SK-N-SH (cell line): ENCODE measurements around the gene KBTBD13. TPM values are rescaled to one million over a fixed set of nuclear protein-coding genes. Genes with fewer than 3 reads are reported as not detected.

ENCODE experiments used
- CTCF ChIA-PET: fragments of 300-600, 350-600 bp; formaldehyde crosslinking; extraction: SDS; loops from one replicate; lab custom pipeline; 2021; lab: Yijun Ruan, JAX
- POLR2A ChIA-PET: fragments of 350-600 bp; sonication (Branson Sonifier 250); formaldehyde crosslinking; extraction: SDS; loops from one replicate; lab custom pipeline; 2020; ENCODE audit warnings: antibody characterized with exemption, inconsistent platforms; lab: Yijun Ruan, JAX
- DNase-seq: peaks from one replicate; pipeline ENCODE4 v3.0.0; 2012
- H2AFZ ChIP-seq: fragments of 200-600 bp; sonication (generic); 2 replicates; pipeline ENCODE4 v1.8.1; 2016; ENCODE audit warnings: antibody characterized with exemption, mild to moderate bottlenecking, low read depth
- H3F3A ChIP-seq: fragments of 200-600 bp; sonication (generic); replicated peaks from 2 replicates; pipeline ENCODE3; 2016; ENCODE audit warnings: antibody characterized with exemption, mild to moderate bottlenecking; ENCODE audit not compliant: insufficient read depth
- H3K27ac ChIP-seq, 2 experiments: fragments of 200-500 bp in 1 of 2; fragments of 200-600 bp in 1 of 2; sonication (Bioruptor generic) in 1 of 2; sonication (generic), shearing (Covaris generic) in 1 of 2; 2 replicates each; pipeline versions ENCODE4 v1.5.1 to v1.6.1; 2014 to 2016; ENCODE audit warnings: low read depth in 2 of 2, inconsistent platforms in 1 of 2, low read length in 1 of 2, mild to moderate bottlenecking in 1 of 2, mixed read lengths in 1 of 2
- H3K27me3 ChIP-seq: fragments of 200-600 bp; sonication (generic), shearing (Covaris generic); 2 replicates; pipeline ENCODE4 v1.6.1; 2016; ENCODE audit warnings: mixed run types; ENCODE audit not compliant: insufficient read depth
- H3K36me3 ChIP-seq, 2 experiments: fragments of 200-500 bp in 1 of 2; fragments of 200-600 bp in 1 of 2; sonication (Bioruptor generic) in 1 of 2; sonication (generic) in 1 of 2; replicated peaks in 1 of 2; 2 replicates each; pipeline versions ENCODE3 to v1.5.1; 2014 to 2016; ENCODE audit warnings: low read length in 1 of 2, mild to moderate bottlenecking in 1 of 2; ENCODE audit not compliant: insufficient read depth in 2 of 2, control insufficient read depth in 1 of 2
- H3K4me1 ChIP-seq, 2 experiments: fragments of 200-500 bp in 1 of 2; fragments of 200-600 bp in 1 of 2; sonication (Bioruptor generic) in 1 of 2; sonication (generic), shearing (Covaris generic) in 1 of 2; 2 replicates each; pipeline versions ENCODE4 v1.5.1 to v1.6.1; 2014 to 2016; ENCODE audit warnings: low read depth in 1 of 2, low read length in 1 of 2, mixed run types in 1 of 2; ENCODE audit not compliant: insufficient read depth in 2 of 2, control insufficient read depth in 1 of 2
- H3K4me2 ChIP-seq: fragments of 200-600 bp; sonication (generic), shearing (Covaris generic); 2 replicates; pipeline ENCODE4 v1.6.1; 2017; ENCODE audit warnings: mixed run types
- H3K4me3 ChIP-seq, 2 experiments: fragments of 200-500 bp in 1 of 2; fragments of 200-600 bp in 1 of 2; sonication (Bioruptor generic) in 1 of 2; sonication (generic), shearing (Covaris generic) in 1 of 2; 2 replicates each; pipeline versions ENCODE4 v1.5.1 to v1.8.1; 2014 to 2016; ENCODE audit warnings: low read depth in 2 of 2, inconsistent platforms in 1 of 2, low read length in 1 of 2, mild to moderate bottlenecking in 1 of 2, mixed read lengths in 1 of 2, moderate library complexity in 1 of 2
- H3K79me2 ChIP-seq: fragments of 200-600 bp; sonication (generic); 2 replicates; pipeline ENCODE4 v1.8.1; 2017; ENCODE audit warnings: mild to moderate bottlenecking; ENCODE audit not compliant: insufficient read depth
- H3K9ac ChIP-seq: fragments of 200-600 bp; sonication (generic); 2 replicates; pipeline ENCODE4 v1.6.1; 2017; ENCODE audit warnings: mixed run types
- H3K9me2 ChIP-seq: fragments of 200-600 bp; sonication (generic); 2 replicates; pipeline ENCODE4 v1.6.1; 2017; ENCODE audit warnings: mixed run types
- H3K9me3 ChIP-seq: fragments of 200-600 bp; sonication (generic); 2 replicates; pipeline ENCODE4 v1.6.1; 2017; ENCODE audit warnings: mixed run types, mild to moderate bottlenecking, moderate library complexity
- H4K20me1 ChIP-seq: fragments of 200-600 bp; sonication (generic); 2 replicates; pipeline ENCODE4 v1.6.1; 2017; ENCODE audit warnings: mild to moderate bottlenecking, mixed run types; ENCODE audit not compliant: insufficient read depth
- ELF1 ChIP-seq: IDR thresholded peaks from 2 replicates; pipeline ENCODE4 v1.4.0; 2012
- EZH2phosphoT487 ChIP-seq: fragments of 200-600 bp; sonication (generic); IDR thresholded peaks from 2 replicates; pipeline ENCODE4 v1.6.1; 2017; ENCODE audit warnings: low read depth, mixed run types, mild to moderate bottlenecking, antibody characterized with exemption, moderate library complexity, borderline replicate concordance
- FOSL2 ChIP-seq: IDR thresholded peaks from 2 replicates; pipeline ENCODE4 v1.4.0; 2012; ENCODE audit warnings: low read depth, mild to moderate bottlenecking, moderate library complexity, borderline replicate concordance
- FOXJ3 ChIP-seq: sonication (generic); formaldehyde crosslinking; IDR thresholded peaks from 2 replicates; pipeline ENCODE4 v1.5.1; 2020; ENCODE audit warnings: mild to moderate bottlenecking, missing genetic modification reagents
- FOXM1 ChIP-seq: IDR thresholded peaks from 2 replicates; pipeline ENCODE4 v1.4.0; 2012; ENCODE audit warnings: low read depth, mild to moderate bottlenecking
- GATA2 ChIP-seq: sonication (generic); formaldehyde crosslinking; IDR thresholded peaks from 2 replicates; pipeline ENCODE4 v1.5.0; 2020; ENCODE audit warnings: mild to moderate bottlenecking, missing genetic modification reagents
- RFX5 ChIP-seq: IDR thresholded peaks from 2 replicates; pipeline ENCODE4 v1.6.1; 2012; ENCODE audit warnings: mild to moderate bottlenecking, improper control_type of control experiment, low read length
- TCF12 ChIP-seq: IDR thresholded peaks from 2 replicates; pipeline ENCODE4 v1.4.0; 2012
- TEAD4 ChIP-seq: IDR thresholded peaks from 2 replicates; pipeline ENCODE4 v1.4.0; 2012; ENCODE audit warnings: mild to moderate bottlenecking, borderline replicate concordance; ENCODE audit not compliant: insufficient read depth
- YY1 ChIP-seq: IDR thresholded peaks from 2 replicates; pipeline ENCODE4 v1.4.0; 2012; ENCODE audit warnings: low read depth, mild to moderate bottlenecking
- WGBS: methylation state at CpG from one replicate; pipeline ENCODE4 v1.1.6; 2017; ENCODE audit warnings: low lambda C conversion rate; 5-methylcytosine and 5-hydroxymethylcytosine counted together
- polyA plus RNA-seq, 3 experiments: library from polyadenylated mRNA; depleted of rRNA; stranded (reverse); fragments of >200 nt; gene quantifications; 2 replicates each; pipeline ENCODE4 v1.2.3, GENCODE V29; 2012
- TF ChIP-seq, protein P1 (sequence below): IDR thresholded peaks from 2 replicates; pipeline ENCODE4; 2012
- TF ChIP-seq, protein P2 (sequence below): IDR thresholded peaks from 2 replicates; pipeline ENCODE4 v1.4.0; 2012; ENCODE audit warnings: low read depth
- TF ChIP-seq, protein P3 (sequence below): IDR thresholded peaks from 2 replicates; pipeline ENCODE4 v1.4.0; 2012; ENCODE audit warnings: low read depth, borderline replicate concordance
- TF ChIP-seq, protein P4 (sequence below): IDR thresholded peaks from 2 replicates; pipeline ENCODE4 v1.6.1; 2012; ENCODE audit warnings: mild to moderate bottlenecking, low read depth, low read length, moderate library complexity

The KBTBD13 gene
- polyA plus RNA-seq, 1 of the 3 experiments (the other 2 are of a cell fraction): not detected

DNA sequence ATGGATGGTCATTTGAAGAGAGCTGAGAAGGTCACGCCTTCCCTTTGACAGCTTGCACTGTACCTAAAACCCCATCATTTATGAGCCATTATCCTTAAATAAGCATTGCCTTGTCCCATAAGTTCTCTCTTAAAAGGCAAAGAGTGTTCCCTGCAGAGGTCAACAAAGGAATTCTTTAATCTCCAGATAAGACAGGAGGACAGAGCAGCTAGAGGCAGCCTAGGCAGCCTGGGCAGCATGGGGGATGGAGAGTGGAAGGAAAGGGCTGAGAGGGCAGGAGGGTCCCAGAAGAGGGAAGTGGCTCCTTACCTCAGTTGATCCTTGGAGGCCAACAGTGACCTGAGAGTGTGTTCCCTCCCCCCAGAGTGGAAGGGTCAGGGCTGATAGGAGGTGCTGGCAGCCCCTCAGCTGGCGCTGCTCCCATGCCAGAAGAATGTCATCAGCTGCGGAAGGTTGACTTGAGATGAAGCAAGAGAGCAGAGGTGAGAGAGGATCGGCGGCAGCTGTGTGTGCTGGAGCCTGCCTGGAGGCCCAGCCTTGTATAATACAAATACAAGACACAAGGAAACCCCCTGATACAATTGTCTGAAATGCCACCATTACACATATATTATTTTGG is 12.8 kb downstream of the KBTBD13 start:
- Histone ChIP-seq H3K9ac (no peak overlapping the region), H3K4me1 (peaks cover 0 to 32% of the 10 kb centered on the region in 2 experiments; a peak in 1 of 4 replicates), H3F3A (no peaks in the 10 kb centered on the region), H3K4me2 (no peak overlapping the region), H3K9me3 (no peaks in the 10 kb centered on the region), H3K27ac (no peak overlapping the region), H3K79me2 (no peaks in the 10 kb centered on the region), H4K20me1 (no peaks in the 10 kb centered on the region), H3K4me3 (no peak overlapping the region), H3K27me3 (no peaks in the 10 kb centered on the region), H3K36me3 (peaks cover 0 to 7% of the 10 kb centered on the region in 2 experiments), H3K9me2 (no peaks in the 10 kb centered on the region), H2AFZ (no peak overlapping the region)
- POLR2A ChIA-PET: no interaction called here
- CTCF ChIA-PET: interaction anchor here (8.1 kb wide), 1 partner anchor 13 kb away, joined by 56 read pairs; no protein-coding TSS in a partner anchor
- DNase-seq: no peak
- 92% methylated on average over 4 of the region's 5 CpGs for WGBS
- TF ChIP-seq RFX5 (no peak), ELF1 (no peak), FOXJ3 (CRISPR knock-in tag) (no peak), YY1 (no peak), FOSL2 (no peak), TEAD4 (no peak), FOXM1 (no peak), EZH2phosphoT487 (no peak), TCF12 (no peak), GATA2 (CRISPR knock-in tag) (no peak)
- TF ChIP-seq, protein P1, sequence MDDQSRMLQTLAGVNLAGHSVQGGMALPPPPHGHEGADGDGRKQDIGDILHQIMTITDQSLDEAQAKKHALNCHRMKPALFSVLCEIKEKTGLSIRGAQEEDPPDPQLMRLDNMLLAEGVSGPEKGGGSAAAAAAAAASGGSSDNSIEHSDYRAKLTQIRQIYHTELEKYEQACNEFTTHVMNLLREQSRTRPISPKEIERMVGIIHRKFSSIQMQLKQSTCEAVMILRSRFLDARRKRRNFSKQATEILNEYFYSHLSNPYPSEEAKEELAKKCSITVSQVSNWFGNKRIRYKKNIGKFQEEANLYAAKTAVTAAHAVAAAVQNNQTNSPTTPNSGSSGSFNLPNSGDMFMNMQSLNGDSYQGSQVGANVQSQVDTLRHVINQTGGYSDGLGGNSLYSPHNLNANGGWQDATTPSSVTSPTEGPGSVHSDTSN: no peak
- TF ChIP-seq, protein P2, sequence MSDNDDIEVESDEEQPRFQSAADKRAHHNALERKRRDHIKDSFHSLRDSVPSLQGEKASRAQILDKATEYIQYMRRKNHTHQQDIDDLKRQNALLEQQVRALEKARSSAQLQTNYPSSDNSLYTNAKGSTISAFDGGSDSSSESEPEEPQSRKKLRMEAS: no peak
- TF ChIP-seq, protein P3, sequence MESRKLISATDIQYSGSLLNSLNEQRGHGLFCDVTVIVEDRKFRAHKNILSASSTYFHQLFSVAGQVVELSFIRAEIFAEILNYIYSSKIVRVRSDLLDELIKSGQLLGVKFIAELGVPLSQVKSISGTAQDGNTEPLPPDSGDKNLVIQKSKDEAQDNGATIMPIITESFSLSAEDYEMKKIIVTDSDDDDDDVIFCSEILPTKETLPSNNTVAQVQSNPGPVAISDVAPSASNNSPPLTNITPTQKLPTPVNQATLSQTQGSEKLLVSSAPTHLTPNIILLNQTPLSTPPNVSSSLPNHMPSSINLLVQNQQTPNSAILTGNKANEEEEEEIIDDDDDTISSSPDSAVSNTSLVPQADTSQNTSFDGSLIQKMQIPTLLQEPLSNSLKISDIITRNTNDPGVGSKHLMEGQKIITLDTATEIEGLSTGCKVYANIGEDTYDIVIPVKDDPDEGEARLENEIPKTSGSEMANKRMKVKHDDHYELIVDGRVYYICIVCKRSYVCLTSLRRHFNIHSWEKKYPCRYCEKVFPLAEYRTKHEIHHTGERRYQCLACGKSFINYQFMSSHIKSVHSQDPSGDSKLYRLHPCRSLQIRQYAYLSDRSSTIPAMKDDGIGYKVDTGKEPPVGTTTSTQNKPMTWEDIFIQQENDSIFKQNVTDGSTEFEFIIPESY: no peak
- TF ChIP-seq, protein P4, sequence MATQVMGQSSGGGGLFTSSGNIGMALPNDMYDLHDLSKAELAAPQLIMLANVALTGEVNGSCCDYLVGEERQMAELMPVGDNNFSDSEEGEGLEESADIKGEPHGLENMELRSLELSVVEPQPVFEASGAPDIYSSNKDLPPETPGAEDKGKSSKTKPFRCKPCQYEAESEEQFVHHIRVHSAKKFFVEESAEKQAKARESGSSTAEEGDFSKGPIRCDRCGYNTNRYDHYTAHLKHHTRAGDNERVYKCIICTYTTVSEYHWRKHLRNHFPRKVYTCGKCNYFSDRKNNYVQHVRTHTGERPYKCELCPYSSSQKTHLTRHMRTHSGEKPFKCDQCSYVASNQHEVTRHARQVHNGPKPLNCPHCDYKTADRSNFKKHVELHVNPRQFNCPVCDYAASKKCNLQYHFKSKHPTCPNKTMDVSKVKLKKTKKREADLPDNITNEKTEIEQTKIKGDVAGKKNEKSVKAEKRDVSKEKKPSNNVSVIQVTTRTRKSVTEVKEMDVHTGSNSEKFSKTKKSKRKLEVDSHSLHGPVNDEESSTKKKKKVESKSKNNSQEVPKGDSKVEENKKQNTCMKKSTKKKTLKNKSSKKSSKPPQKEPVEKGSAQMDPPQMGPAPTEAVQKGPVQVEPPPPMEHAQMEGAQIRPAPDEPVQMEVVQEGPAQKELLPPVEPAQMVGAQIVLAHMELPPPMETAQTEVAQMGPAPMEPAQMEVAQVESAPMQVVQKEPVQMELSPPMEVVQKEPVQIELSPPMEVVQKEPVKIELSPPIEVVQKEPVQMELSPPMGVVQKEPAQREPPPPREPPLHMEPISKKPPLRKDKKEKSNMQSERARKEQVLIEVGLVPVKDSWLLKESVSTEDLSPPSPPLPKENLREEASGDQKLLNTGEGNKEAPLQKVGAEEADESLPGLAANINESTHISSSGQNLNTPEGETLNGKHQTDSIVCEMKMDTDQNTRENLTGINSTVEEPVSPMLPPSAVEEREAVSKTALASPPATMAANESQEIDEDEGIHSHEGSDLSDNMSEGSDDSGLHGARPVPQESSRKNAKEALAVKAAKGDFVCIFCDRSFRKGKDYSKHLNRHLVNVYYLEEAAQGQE: no peak
